Neural crest cell (in vitro differentiated cells): ENCODE measurements around the gene ARHGEF7. TPM values are rescaled to one million over a fixed set of nuclear protein-coding genes. Genes with fewer than 3 reads are reported as not detected.

ENCODE experiments used
- DNase-seq: peaks from one replicate; pipeline ENCODE4 v3.0.0; 2021; ENCODE audit warnings: low read depth, mixed read lengths, low spot score
- H3K27ac Mint-ChIP-seq: one replicate; pipeline ENCODE4 v1.8.0; 2021; ENCODE audit warnings: mild to moderate bottlenecking, mixed read lengths; ENCODE audit not compliant: unreplicated experiment
- H3K27me3 Mint-ChIP-seq: 2 replicates; pipeline ENCODE4 v1.8.0; 2021; ENCODE audit warnings: low read depth, mild to moderate bottlenecking, mixed read lengths
- H3K36me3 Mint-ChIP-seq: 2 replicates; pipeline ENCODE4 v1.8.0; 2021; ENCODE audit warnings: low read depth, mild to moderate bottlenecking, mixed read lengths
- H3K4me1 Mint-ChIP-seq: 2 replicates; pipeline ENCODE4 v1.8.0; 2021; ENCODE audit warnings: mixed read lengths
- H3K4me3 Mint-ChIP-seq: one replicate; pipeline ENCODE4 v1.8.0; 2021; ENCODE audit warnings: mild to moderate bottlenecking, mixed read lengths
- H3K9me3 Mint-ChIP-seq: 2 replicates; pipeline ENCODE4 v1.8.0; 2021; ENCODE audit warnings: mixed read lengths
- total RNA-seq: library from RNA; stranded (reverse); gene quantifications from 2 replicates; pipeline ENCODE4 v1.2.1, GENCODE V29; 2021
- TF ChIP-seq, protein P1 (sequence below): fragments of 200-600 bp; sonication (generic); conservative IDR thresholded peaks from 2 replicates; pipeline ENCODE4 v1.5.0; 2021; ENCODE audit warnings: antibody characterized with exemption, mild to moderate bottlenecking

ARHGEF7 gene
- total RNA-seq, 1 donor from 2014 or later, result 77.3 TPM

DNA sequence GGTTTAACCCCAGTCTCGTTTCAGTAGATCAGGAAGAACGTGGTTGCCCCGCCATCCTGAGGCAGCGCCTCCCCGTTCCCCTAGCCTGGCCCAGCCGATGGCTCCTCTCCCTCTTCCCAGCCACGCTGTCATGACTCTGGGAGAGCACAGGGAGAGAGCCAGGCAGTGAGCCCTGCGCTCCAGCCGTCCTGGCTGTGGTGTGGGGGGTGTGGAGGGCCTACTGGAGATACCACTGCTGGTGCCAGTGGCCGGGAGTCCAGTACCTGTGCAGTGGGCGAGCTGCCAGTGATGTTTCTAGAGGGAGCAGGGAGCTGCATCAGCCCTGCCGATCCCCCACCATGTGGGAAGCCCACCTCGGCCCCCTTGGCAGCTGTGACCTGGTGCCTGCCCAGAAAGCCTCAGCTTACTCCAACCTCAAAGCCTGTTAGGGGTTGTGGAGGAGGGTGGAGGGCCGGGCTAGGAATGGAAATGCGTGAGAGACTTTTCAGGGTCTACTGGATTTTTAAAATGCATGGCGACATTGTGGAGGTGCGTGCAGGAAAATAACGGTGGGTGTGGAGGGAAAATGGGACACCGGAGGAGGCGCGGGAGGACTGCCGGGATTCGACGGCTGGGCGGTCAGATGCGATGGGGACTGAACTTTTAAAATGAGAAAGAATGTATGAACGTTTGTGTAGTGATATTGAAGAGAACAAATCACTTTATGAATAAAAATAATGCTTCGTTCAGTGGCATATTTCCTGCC is 210.2 kb downstream of the ARHGEF7 start:
- H3K27ac Mint-ChIP-seq, result no peak overlapping the region
- DNase-seq, result no peak
- H3K4me1 Mint-ChIP-seq, result no peaks in the 10 kb centered on the region
- H3K4me3 Mint-ChIP-seq, result no peak overlapping the region
- H3K36me3 Mint-ChIP-seq, result no peaks in the 10 kb centered on the region
- no peaks in the 10 kb centered on the region for H3K9me3 Mint-ChIP-seq
- TF ChIP-seq, protein P1, sequence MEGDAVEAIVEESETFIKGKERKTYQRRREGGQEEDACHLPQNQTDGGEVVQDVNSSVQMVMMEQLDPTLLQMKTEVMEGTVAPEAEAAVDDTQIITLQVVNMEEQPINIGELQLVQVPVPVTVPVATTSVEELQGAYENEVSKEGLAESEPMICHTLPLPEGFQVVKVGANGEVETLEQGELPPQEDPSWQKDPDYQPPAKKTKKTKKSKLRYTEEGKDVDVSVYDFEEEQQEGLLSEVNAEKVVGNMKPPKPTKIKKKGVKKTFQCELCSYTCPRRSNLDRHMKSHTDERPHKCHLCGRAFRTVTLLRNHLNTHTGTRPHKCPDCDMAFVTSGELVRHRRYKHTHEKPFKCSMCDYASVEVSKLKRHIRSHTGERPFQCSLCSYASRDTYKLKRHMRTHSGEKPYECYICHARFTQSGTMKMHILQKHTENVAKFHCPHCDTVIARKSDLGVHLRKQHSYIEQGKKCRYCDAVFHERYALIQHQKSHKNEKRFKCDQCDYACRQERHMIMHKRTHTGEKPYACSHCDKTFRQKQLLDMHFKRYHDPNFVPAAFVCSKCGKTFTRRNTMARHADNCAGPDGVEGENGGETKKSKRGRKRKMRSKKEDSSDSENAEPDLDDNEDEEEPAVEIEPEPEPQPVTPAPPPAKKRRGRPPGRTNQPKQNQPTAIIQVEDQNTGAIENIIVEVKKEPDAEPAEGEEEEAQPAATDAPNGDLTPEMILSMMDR, result no peak
- H3K27me3 Mint-ChIP-seq, result no peaks in the 10 kb centered on the region

DNA sequence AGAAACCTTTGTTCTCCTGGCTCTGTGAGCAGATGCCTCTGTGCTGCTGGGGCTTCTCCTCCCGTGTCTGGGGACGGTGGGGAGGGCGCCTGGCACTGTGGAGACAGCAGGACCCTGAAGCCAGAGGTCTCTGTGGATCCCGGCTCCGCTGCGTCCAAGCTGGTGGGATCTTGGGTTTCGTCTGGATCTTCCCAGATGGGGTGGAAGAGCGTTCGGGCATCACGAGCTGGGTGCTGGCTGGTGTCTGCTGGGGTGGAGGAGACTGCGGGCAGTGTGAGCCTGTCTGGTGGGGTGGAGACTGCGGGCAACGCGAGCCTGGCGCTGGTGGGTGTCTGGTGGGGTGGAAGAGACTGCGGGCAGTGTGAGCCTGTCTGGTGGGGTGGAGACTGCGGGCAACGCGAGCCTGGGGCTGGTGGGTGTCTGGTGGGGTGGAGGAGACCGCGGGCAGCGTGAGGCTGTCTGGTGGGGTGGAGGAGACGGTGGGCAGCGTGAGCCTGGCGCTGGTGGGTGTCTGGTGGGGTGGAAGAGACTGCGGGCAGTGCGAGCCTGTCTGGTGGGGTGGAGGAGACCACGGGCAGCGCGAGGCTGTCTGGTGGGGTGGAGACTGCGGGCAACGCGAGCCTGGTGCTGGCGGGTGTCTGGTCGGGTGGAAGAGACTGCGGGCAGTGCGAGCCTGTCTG is 211.0 kb downstream of the ARHGEF7 start:
- no peaks in the 10 kb centered on the region for H3K4me1 Mint-ChIP-seq
- no peak overlapping the region for H3K27ac Mint-ChIP-seq
- TF ChIP-seq, protein P1, result no peak
- no peaks in the 10 kb centered on the region for H3K27me3 Mint-ChIP-seq
- H3K36me3 Mint-ChIP-seq, result no peaks in the 10 kb centered on the region
- H3K9me3 Mint-ChIP-seq, result no peaks in the 10 kb centered on the region
- DNase-seq, result no peak
- no peak overlapping the region for H3K4me3 Mint-ChIP-seq

DNA sequence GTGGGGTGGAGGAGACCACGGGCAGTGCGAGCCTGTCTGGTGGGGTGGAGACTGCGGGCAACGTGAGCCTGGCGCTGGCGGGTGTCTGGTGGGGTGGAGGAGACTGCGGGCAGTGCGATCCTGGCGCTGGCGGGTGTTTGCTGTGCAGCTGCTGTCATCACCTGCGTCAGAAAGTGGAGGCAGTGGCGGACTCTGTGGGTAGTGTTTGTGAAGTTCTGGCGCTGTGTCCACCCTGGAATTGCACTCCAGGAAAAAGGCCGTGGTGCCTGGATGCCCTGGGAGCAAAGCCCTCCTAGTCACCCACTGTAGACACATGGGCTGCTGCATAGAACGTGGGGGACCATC is 211.5 kb downstream of the ARHGEF7 start:
- Mint-ChIP-seq H3K4me3 (no peak overlapping the region), H3K27me3 (no peaks in the 10 kb centered on the region), H3K4me1 (no peaks in the 10 kb centered on the region), H3K36me3 (no peaks in the 10 kb centered on the region), H3K27ac (no peak overlapping the region), H3K9me3 (no peaks in the 10 kb centered on the region)
- TF ChIP-seq, protein P1, result no peak
- DNase-seq, result no peak

DNA sequence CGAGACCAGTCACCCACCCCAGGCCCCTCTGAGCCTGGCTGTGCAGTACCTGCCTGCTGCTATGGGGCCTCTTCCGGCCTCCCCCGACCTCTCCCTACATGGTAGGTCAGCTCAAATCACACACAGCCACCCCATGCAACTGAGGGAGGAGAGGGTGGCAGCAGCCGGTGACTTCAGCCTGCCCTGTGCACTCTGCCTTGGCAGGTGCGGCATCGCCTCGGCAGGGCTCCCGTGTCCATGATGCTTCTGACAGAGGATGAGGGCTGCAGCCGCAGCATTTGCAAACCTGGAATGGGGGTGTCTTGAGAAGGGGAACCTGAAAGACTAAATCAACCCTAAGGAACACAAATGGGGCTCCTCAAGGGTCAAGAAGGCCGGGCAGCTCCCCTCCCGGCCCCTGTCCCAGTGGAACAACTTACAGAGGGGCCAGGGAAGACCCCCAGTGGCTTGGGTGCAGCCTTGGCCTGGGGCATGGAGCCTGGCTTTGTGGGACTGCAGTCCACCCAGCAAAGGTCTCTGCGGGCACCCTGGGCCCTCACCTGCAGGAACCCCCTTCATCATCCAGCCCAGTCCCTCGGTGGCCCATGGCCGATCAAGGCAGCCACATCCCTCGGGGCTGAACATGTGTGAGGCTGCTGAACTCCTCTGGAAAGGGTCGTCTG is 212.0 kb downstream of the ARHGEF7 start:
- Mint-ChIP-seq H3K36me3 (no peaks in the 10 kb centered on the region), H3K27ac (no peak overlapping the region), H3K4me1 (no peaks in the 10 kb centered on the region), H3K27me3 (no peaks in the 10 kb centered on the region), H3K4me3 (no peak overlapping the region), H3K9me3 (no peaks in the 10 kb centered on the region)
- no peak for DNase-seq
- TF ChIP-seq, protein P1, result no peak

DNA sequence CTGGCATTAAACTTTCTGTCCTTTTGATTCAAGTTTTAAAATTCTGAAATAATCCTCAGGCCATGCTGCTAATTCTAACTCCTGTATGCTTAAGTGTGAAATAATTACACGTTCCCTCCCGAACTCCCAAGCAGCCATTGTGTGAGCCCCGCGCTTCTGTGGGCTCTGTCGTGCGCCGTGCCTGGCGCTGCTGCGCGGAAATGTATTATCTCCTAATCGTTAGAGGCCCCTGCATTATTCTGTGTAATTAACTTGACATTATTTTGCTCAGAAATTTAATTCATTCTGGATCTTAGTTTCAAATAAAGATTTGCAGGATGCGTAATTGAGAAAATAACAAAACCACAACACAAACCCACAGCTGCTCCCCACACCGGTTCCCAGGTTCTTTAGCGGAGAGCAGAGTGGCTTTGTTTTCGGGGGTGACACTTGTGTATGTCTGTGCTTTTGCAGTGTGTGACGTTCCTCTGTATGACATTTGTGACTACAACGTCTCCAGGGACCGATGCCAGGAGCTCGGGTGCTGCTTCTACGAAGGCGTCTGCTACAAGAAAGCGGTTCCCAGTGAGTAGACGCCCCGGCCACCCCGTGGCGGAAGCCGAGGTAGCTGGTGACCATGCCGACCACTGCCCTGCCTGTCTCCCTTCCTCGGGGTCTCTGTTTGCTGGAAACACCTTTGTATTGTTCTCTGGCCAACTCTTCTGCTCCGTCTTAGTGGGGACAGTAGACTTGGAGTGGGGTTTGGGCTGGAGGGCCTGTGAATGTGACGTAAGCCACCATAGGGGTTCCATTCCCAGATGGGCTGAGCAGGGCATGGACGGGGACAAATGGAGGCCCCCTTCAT is 212.8 kb downstream of the ARHGEF7 start:
- no peaks in the 10 kb centered on the region for H3K9me3 Mint-ChIP-seq
- TF ChIP-seq, protein P1, result no peak
- H3K27ac Mint-ChIP-seq, result peak overlapping the region; percentile 89
- H3K4me3 Mint-ChIP-seq, result no peak overlapping the region
- DNase-seq, result no peak
- H3K27me3 Mint-ChIP-seq, result no peaks in the 10 kb centered on the region
- no peaks in the 10 kb centered on the region for H3K4me1 Mint-ChIP-seq
- H3K36me3 Mint-ChIP-seq, result no peaks in the 10 kb centered on the region
